HG03520 (cell line): Measurements from ENCODE around the gene DNAJB13.

ENCODE experiments used
- ATAC-seq: cut with Tn5 transposase; IDR thresholded peaks from one replicate; pipeline ENCODE4 v1.9.1; 2021; ENCODE audit warnings: mild to moderate bottlenecking, moderate library complexity; ENCODE audit not compliant: unreplicated experiment

DNAJB13 gene

DNA sequence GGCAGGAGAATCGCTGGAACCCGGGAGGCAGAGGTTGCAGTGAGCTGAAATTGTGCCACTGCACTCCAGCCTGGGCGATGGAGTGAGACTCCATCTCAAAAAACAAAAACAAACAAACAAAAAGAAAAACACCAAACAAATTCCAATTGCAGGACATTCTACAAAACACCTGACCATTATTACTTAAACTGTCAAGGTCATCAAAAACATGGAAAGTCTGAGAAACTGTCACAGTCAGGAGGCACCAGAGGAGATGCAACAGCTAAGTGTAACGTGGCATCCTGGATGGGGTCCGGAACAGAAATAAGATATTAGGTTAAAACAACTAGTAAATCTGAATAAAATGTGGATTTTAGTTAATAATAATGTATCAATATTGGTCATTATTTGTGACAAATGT lies 914 bp upstream of the DNAJB13 start:
- ATAC-seq: no peak

DNA sequence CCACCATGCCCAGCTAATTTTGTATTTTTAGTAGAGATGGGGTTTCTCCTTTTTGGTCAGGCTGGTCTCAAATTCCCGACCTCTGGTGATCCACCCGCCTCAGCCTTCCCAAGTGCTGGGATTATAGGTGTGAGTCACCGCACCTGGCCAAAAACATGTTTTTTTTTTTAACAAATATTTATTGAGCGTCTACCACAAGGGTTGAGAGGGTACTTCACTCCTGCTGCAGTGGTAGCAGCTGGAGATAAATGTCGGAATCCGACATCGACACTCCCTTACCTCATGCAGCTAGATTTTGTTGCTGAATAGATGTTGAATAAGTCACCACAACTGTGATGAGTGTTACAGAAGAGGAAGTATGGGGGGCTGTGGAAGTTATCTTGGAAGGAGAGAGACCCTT lies 971 bp downstream of the DNAJB13 start:
- ATAC-seq: no peak

DNA sequence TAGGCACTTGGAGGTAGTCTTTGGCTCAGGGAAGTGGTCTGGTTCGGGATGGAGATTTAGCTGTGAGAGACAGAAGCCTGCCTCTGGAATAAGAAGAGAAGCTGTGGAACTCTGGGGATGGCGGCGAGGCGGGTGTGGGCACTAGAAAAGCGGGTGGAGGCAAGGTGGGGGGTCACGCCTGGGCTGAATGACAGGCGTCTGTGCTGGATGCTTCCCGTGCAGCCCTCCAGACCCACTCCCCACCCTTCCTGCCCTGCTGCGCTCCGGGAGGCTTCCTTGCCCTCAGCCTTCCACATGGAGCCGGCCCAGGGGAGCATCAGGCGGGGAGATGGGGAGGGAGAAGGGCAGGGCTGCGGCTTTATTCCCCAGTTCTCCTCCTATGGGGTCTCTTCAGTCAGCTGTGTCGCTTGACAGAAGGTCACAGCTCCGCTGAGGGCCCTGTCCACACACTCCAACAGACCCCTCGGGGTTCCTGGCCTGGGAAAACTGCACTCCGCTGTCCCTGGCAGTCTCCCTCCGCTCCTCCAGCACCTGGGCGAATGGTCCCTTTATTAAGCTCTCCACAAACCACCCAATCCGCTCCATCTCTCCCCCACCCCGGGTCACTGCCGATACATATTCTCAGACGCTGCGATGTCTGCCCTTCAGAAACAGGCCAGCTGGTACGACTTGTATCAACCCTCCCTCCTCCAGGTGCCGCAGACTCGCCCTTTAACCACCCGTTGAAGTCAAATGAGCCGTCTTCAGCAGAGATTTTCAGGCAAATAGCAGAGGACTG lies 6.2 kb downstream of the DNAJB13 start:
- ATAC-seq: no peak

DNA sequence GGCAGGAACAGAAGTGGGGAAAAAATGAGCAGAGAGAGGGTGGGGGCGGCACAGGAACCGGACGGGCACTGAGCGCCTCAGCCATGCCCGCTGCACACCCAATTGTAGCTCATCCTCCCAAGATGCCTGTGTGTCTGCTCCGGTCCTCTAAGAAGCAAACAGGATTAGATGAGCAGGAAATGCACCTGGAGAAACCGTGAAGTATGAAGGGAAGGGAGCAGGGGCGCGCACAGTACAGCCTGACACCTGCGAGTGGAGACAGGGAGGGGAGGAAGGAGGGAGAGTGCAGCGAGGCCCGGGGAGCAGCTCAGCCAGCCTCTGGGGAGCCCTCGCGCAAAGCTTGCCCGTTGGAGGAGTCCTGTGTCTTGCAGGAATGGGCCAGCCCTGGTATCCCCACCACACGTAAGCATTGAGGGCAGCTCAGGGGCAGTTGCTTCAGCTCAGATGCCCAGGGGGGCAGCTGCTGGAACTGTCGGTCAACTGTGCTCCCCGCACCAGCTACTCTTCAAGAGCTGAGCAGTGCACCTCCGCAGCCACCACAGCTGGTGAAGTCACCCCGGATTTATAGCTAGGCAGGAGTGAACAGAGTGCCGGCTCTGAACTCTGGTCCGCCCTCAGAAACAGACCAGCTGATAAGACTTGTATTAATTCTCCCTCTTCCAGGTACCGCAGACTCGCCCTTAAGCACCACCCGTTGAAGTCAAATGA lies 7.0 kb downstream of the DNAJB13 start:
- ATAC-seq: no peak

DNA sequence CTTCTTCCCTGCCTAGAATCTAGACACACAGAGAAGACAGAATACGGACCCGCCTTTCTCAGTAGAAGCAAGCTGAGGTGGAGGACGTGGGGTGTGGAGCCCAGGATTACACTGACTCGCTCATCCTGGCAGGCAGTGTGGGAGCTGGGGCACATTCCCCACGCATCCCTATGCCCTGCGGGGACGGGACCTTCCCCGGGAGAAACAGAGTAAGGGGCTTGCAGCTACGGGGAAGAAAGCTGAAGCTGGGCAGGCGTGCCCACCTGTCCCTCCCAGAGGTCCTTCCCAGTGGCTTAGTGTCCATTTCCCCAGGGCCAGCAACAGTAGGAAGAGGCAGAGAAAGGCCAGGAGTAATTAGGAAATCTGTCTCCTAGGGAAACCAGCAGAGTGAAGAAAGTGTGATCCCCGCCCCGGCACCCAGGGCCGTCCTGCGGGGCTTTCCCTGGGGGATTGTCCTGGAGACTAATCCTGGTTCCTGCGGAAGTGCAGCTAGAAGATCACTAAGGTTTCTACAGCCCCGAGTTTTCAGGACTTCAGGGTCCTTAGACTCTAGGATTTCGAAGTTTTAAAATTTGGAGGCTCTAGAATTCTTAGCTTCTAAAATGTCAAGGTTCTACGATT lies 7.8 kb downstream of the DNAJB13 start:
- ATAC-seq: no peak

DNA sequence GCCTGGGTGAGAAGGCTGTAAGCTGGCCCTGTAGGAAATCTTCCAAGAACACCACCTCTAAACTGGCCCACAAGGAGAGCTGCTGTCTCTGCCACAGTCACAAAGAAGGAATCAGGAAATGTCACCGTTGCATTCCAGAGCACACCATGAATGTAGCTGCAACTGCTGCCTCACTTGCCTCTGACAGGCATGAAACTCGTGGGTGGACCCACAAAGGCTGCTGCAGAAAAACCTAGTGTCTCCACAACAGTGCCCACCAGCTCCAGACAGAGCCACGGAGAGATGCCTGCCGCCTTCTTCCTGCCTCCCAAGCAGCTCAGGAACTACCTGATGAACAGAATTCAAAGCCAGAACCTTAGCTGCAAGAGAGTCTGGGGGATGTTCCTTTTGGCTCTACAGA lies 10.5 kb downstream of the DNAJB13 start:
- ATAC-seq: no peak

DNA sequence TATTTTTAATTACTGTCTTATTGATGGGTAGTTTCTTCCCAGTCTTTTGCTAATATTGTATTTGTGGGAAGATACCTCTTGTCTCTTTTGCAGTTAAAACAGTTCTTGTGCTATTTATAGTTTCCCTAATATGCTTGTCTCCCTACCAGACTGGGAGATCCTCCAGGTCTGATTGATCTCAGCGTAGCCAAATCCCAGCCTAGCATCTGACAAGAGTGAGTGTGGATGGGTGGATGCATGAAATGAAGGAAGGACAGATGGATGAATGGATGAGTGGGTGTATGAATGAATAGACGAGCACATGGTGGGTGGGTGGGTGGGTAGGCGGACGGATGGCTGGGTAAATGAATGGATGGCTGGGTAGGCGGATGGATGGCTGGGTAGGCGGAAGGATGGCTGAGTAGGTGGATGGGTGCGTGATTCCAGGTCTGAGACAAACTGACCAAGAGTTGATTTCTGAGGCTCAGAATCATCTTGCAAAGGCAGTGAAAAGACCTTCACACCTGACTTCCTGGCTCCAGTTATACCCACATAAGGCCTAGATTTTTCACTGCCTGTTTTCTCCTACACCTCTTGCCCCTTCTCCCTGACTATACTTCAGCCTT lies 11.4 kb downstream of the DNAJB13 start:
- no peak for ATAC-seq

DNA sequence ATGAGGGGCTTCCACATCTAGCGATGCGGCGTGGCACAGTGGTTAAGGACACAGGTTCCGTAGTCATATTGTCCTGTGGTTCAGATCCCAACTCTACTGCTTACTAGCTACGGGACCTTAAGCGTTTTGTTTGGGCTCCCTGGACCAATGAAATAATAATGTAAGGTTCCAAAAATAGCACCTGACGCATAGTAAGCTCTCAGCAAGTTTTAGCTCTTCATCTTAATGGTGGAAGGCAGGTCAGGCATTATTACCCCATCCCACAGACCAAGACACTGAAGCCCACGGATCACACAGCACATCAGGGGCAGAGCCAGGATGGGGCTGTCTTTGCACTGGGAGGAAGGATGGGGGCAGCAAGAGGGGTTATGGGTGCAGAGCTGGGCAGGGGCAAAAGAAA lies 13.0 kb downstream of the DNAJB13 start:
- no peak for ATAC-seq

DNA sequence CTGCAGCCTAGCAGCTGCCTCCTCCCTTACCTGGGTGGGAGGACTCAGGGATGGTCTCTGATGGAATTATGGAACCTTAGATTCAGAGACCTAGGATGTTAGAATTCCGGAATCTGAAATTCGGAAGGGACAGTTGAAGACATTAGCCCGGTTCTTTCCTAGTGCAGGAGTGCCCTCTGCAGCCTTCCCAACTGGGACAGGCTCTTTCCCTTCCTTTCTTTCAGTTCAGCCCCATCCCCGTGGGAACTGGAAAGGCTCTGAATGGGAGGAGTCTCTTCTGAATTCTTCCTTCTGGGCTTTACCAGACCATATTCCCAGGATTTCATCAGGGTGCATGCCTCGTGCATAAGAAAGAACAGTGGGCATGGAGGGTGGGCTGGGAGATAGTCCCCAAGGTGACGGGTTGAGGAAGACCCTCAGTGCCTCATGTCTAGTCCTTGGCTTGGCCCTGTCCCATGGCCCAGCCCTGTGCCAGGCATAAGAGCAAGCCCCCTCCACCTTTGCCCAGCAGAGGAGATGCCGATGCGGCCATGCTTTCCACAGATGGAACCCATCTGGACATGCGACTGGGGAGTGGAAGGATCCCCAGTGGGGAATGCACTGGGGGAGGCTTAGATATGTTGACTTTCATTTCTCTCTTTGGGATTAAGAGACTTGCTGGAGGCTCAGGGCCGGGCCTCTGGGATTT lies 14.4 kb downstream of the DNAJB13 start:
- no peak for ATAC-seq

DNA sequence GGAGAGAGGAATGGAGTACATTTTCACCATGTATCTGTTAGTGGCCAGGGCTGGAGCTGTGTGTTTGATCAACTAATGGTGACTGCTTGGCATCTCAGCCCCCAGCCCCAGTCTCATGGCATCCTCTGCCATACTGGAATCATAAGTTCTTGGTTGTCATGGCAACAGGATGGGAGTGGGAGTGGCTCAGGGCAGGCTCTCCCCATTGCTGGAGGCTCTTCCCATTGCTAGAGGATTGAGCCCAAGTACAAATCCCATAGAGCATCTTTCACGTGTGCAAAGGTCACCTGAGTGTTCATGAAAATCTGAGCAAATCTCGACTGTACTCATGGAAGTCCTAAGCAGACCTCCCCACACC lies 14.9 kb downstream of the DNAJB13 start:
- ATAC-seq: no peak

DNA sequence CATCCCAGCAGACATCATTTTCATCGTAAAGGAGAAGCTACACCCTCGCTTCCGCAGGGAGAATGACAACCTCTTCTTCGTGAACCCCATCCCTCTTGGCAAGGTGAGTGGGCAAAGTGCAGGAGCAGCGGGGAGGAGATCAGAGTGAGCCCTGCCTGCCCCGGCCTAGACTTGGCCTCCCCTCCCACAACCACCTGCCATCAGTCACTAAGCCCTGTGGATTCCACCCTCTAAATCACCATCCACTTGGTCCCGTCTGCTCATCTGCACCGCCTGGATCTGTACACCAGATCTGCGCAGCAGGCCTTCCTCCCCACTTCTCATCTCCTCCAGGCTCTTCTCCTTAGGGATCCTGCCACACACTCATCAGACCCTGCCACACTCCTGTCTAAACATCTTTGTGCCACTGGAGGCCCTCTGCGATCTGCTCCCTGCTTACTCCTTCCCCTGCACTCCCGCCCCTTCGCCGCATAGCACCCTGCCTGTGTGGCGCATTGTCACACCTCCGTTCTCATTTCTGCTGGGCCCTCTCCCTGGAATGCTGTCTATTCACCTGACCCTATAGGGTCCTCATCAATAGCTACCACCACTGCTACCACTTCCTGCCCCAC lies 17.6 kb downstream of the DNAJB13 start:
- ATAC-seq: no peak

DNA sequence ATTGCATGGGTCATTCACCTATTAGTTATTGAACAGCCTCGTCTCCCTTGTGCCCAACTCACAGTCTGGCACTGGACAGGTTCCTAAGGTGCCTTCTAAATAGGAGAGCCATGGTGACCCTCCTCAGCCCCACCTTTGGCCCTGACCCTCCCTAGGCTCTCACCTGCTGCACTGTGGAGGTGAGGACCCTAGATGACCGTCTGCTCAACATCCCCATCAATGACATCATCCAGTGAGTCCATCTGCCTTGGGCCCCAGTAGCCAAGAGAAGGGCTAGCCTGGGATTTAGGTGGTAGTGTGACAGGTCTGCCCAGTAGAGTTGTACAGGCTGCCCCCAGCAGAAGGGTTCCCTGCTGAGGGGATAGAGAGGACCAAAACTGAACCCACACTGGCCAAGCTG lies 18.3 kb downstream of the DNAJB13 start:
- ATAC-seq: no peak

DNA sequence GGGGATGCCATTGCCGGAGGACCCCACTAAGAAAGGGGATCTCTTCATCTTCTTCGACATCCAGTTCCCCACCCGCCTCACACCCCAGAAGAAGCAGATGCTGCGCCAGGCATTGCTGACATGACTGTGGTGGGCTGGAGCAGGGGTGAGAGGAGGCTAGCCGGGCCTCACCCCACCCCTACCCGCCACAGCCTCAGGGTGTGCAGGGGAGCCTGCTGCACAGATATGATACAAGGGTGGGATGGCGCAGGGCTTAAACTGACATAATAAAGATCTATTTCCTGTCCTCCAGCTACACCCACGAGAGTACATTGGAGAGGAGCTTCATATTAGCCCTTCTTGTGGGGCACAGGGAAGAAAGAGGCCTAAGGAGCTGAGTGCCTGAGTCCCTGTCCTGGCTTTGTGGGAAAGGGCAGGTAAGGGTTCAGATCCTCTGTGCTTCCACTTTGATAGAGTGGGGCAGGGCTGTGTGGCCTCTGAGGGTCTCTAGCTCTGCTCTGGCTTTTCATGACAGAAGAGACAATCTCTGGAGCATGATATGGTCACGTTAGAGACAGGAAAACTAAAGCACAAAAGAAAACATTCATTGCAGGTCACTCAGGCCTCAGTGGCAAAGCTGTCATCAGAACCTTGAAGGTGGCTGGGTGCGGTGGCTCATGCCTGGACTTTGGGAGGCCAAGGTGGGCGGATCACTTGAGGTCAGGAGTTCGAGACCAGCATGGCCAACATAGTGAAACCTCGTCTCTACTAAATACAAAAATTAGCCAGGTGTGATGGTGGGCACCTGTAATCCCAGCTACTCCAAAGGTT lies 19.4 kb downstream of the DNAJB13 start:
- no peak for ATAC-seq

DNA sequence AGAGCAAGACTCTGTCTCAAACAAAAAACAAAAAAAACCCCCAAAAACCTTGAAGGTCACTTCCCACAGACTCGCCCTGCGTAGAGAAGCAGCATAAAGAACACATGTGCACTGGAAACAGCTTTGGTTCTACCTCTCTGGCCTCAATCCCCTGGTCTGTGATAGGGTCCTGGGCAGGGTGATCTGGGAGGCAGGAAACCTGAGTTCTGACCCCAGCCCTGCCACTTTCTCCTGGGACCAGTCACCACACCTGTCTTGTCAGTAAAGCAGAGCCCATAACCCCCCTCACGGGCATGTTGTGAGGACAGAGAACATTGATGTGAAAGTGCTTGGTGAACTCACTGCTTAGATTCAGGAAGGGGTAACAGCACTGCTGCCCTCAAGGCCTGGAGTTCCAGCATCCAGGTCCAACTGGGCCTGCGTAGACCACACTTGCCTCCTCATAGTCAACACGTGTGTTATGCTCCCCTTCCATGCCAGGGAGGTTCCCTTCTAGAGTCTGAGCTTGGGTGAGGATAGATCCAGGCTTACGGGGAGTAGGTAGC lies 20.4 kb downstream of the DNAJB13 start:
- no peak for ATAC-seq

DNA sequence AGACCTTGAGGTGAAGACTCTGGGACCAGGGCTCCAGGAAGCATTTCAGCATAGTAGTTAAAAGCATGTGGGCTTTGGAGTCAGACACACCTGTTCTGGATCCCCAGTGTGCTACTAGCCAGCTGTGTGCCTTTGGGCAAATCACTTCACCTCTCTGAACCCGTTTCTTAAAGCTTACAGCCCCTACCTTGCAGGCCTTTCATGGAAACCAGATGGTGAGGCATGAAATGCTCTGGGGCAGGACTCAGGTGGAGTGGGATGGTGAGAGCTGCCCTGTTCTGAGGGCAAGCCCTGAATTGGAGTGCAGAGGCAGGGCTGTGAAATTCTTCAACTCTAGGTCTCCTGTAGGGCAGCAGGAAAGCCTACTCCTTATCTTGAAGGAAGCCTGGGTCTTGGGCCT lies 21.4 kb downstream of the DNAJB13 start:
- no peak for ATAC-seq

DNA sequence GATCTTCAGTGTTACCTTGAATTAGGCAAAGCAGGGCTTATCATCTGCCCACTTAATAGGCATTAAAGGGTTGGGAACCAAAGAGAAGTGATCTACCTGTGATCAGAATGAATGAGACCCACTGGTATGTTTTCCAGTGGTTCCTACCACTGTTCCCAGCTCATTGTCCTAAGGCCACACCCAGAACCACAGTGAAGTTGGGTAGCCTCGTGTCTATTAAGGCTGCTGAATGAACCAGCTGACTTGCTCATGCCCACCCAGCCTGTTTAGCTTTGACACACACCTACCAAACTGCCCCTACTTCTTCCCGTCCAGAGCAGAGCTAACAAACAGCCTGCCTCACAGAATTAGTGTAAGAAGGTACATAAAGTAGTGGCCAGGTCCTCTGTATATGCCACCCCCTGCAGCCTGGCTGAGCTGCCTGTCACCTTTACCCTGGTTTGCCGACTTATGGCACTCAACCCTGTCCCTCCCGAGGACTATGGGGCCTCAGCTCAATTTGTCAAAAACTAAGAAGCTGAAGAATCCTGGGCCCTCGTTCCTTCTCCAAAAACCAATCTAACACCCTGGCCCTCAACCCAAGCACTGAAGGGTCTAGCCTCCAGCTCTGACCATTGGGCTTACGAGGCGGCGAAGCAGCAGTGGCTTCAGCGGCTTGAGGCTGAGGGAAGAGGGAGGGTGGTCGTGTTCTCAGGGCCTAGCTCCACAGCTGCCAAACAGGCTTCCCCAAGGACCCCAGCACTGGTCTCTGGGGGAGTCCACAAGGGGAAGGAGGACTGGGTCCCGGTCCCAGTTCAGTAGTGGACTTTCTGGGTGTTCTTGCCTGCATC lies 22.0 kb downstream of the DNAJB13 start:
- ATAC-seq: no peak

DNA sequence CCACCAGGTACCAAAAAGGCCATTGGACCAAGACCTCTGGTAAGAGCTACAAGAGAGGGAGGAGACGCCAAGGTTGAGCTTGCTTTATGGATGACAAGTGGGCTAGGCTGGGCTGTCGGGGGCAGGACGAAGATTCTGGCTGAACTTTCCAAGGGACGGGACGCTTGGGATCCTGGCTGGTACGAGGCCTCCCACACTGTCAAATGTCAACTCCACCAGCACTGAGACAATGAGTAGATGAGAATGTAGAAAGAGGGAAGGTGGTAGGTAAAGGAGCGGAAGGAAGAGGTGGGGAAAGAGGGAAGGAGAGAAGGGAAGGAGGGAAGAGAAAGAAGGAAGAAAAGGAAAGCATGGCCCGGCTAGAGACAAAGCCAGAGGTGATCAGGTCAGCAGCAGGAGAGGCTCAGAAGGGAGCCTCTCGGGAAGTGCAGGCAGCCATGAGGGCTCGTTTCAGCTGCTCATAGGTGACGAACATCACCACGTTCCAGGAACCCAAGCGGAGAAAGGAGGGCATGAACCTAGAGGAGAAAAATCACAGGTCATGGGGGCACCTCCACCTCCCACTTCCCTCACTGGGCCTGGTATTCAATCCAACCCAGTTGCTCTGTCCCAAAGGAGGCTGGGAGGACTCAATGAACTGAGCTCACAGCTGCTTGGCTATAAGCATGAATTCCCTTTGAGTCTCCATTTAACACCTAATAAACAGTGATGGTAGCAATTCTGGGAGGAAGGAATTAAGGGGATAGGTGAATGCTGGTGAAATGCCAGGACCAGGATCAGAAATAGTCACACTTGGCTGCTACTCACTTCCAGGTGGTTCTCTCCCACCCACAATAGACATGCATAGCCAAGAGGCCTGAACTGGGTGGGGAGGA lies 24.0 kb downstream of the DNAJB13 start:
- no peak for ATAC-seq

DNA sequence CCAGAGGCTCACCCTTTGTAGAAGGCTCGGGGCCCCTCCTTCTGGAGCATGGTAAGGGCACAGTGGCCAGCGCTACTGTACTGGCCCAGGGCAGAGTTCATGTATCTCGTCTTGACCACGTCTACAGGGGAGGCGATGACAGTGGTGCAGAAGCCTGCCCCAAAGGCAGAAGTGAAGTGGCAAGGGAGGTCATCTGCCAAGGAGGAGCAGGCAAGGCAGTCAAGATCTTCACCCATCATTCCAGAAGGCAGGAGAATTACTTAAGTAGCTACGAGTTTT lies 24.6 kb downstream of the DNAJB13 start:
- no peak for ATAC-seq
